Panc1 (cell line): ENCODE data around the gene HTR1D.

Source experiments
- SIN3A ChIP-seq: IDR thresholded peaks from 2 replicates; pipeline ENCODE4 v1.6.1; 2012; ENCODE audit warnings: low read depth, mild to moderate bottlenecking, low read length, moderate library complexity, borderline replicate concordance; ENCODE audit not compliant: insufficient read depth
- TF ChIP-seq, protein P1 (sequence below): fragments of 450-650 bp; IDR thresholded peaks from 2 replicates; pipeline ENCODE4 v1.5.1; 2017; ENCODE audit warnings: mild to moderate bottlenecking

DNA sequence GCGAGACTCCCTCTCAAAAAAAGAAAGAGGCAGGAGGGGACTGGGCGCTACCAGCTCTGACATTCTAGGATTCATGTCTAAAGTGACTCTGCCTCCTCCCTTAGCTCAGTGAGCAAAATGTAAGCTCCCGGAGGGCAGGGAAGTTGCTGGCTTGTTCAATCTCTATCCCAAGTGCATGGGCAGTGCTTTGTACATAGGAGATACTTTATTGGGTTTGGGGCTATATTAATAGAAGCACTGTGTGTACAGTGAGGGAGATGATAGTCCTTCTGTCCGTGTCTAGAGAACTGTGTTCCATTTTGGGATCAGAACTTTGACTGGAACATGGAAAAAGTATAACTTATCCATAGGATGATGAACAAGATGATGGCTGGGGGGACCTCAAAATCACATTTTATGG is 31.9 kb downstream of the HTR1D start:
- TF ChIP-seq, protein P1, sequence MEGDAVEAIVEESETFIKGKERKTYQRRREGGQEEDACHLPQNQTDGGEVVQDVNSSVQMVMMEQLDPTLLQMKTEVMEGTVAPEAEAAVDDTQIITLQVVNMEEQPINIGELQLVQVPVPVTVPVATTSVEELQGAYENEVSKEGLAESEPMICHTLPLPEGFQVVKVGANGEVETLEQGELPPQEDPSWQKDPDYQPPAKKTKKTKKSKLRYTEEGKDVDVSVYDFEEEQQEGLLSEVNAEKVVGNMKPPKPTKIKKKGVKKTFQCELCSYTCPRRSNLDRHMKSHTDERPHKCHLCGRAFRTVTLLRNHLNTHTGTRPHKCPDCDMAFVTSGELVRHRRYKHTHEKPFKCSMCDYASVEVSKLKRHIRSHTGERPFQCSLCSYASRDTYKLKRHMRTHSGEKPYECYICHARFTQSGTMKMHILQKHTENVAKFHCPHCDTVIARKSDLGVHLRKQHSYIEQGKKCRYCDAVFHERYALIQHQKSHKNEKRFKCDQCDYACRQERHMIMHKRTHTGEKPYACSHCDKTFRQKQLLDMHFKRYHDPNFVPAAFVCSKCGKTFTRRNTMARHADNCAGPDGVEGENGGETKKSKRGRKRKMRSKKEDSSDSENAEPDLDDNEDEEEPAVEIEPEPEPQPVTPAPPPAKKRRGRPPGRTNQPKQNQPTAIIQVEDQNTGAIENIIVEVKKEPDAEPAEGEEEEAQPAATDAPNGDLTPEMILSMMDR: no peak
- no peak for TF ChIP-seq SIN3A
